ENCODE results near the gene HSPA4L.

HSPA4L gene

GRCh38 chr4:127771535-127772275 lies 10.4 kb upstream of the HSPA4L start:
- Histone ChIP-seq H3K4me1 (ENCODE audit: control insufficient read depth, insufficient read depth, low read length, unreplicated experiment) (no peaks in the 10 kb centered on the region), H3K27me3 (ENCODE audit: insufficient read depth, low read length) (no peaks in the 10 kb centered on the region), H2AFZ (ENCODE audit: low read length, unreplicated experiment) (no peak overlapping the region)

GRCh38 chr4:127772769-127773671 lies 9.1 kb upstream of the HSPA4L start:
- Histone ChIP-seq H3K4me1 (ENCODE audit: control insufficient read depth, insufficient read depth, low read length, unreplicated experiment) (no peaks in the 10 kb centered on the region), H3K27ac (ENCODE audit: low read depth, low read length) (no peak overlapping the region), H3K27me3 (ENCODE audit: insufficient read depth, low read length) (no peaks in the 10 kb centered on the region), H3K4me3 (ENCODE audit: low read depth, low read length) (no peak overlapping the region), H3K79me2 (ENCODE audit: control insufficient read depth, insufficient read depth, low read length, unreplicated experiment) (no peaks in the 10 kb centered on the region), H3K36me3 (ENCODE audit: insufficient read depth, low read length) (no peaks in the 10 kb centered on the region), H2AFZ (ENCODE audit: low read length, unreplicated experiment) (no peak overlapping the region)

More at GRCh38 chr4:127771535-127772275, 10.4 kb upstream of the HSPA4L start:
- H3K4me3 ChIP-seq (ENCODE audit: low read depth, low read length), result no peak overlapping the region
- H3K36me3 ChIP-seq (ENCODE audit: insufficient read depth, low read length), result no peaks in the 10 kb centered on the region
- no peak overlapping the region for H3K27ac ChIP-seq (ENCODE audit: low read depth, low read length)
- no peaks in the 10 kb centered on the region for H3K79me2 ChIP-seq (ENCODE audit: control insufficient read depth, insufficient read depth, low read length, unreplicated experiment)

- H3K36me3 ChIP-seq (ENCODE audit: insufficient read depth, low read length), result no peaks in the 10 kb centered on the region
- no peaks in the 10 kb centered on the region for H3K27me3 ChIP-seq (ENCODE audit: insufficient read depth, low read length)
- H3K4me1 ChIP-seq (ENCODE audit: control insufficient read depth, insufficient read depth, low read length, unreplicated experiment), result no peaks in the 10 kb centered on the region
- no peak overlapping the region for H3K4me3 ChIP-seq (ENCODE audit: low read depth, low read length)
- H3K79me2 ChIP-seq (ENCODE audit: control insufficient read depth, insufficient read depth, low read length, unreplicated experiment), result no peaks in the 10 kb centered on the region
- no peak overlapping the region for H3K27ac ChIP-seq (ENCODE audit: low read depth, low read length)
- H2AFZ ChIP-seq (ENCODE audit: low read length, unreplicated experiment), result no peak overlapping the region
These were observed 6.3 kb upstream of the HSPA4L start for GRCh38 chr4:127775843-127776242.

- Histone ChIP-seq H3K36me3 (ENCODE audit: insufficient read depth, low read length) (no peaks in the 10 kb centered on the region), H3K79me2 (ENCODE audit: control insufficient read depth, insufficient read depth, low read length, unreplicated experiment) (no peaks in the 10 kb centered on the region), H3K27ac (ENCODE audit: low read depth, low read length) (no peak overlapping the region), H3K27me3 (ENCODE audit: insufficient read depth, low read length) (no peaks in the 10 kb centered on the region), H3K4me1 (ENCODE audit: control insufficient read depth, insufficient read depth, low read length, unreplicated experiment) (no peaks in the 10 kb centered on the region), H3K4me3 (ENCODE audit: low read depth, low read length) (no peak overlapping the region), H2AFZ (ENCODE audit: low read length, unreplicated experiment) (no peak overlapping the region)
These were observed 5.5 kb upstream of the HSPA4L start for GRCh38 chr4:127776620-127777019.

DNA sequence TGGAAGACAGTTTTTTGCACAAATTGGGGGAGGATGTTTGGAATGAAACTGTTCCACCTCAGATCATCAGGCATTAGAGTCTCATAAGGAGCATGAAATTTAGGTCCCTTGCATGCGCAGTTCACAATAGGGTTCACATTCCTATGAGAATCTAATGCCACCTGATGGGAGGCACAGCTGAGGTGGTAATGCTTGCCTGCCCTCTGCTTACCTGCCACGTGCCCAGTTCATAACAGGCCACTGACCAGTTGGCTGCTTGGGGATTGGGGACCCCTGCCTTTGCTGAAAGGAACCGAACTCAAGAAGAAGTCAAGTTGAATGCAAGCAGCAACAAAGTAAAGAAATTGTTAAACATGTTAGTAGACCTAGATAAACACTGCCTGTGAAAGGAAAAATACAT lies 4.6 kb upstream of the HSPA4L start:
- no peak overlapping the region for H3K4me3 ChIP-seq (ENCODE audit: low read depth, low read length)
- H2AFZ ChIP-seq (ENCODE audit: low read length, unreplicated experiment), result no peak overlapping the region
- no peaks in the 10 kb centered on the region for H3K4me1 ChIP-seq (ENCODE audit: control insufficient read depth, insufficient read depth, low read length, unreplicated experiment)
- H3K27me3 ChIP-seq (ENCODE audit: insufficient read depth, low read length), result no peaks in the 10 kb centered on the region
- H3K79me2 ChIP-seq (ENCODE audit: control insufficient read depth, insufficient read depth, low read length, unreplicated experiment), result no peaks in the 10 kb centered on the region
- no peak overlapping the region for H3K27ac ChIP-seq (ENCODE audit: low read depth, low read length)
- no peaks in the 10 kb centered on the region for H3K36me3 ChIP-seq (ENCODE audit: insufficient read depth, low read length)

DNA sequence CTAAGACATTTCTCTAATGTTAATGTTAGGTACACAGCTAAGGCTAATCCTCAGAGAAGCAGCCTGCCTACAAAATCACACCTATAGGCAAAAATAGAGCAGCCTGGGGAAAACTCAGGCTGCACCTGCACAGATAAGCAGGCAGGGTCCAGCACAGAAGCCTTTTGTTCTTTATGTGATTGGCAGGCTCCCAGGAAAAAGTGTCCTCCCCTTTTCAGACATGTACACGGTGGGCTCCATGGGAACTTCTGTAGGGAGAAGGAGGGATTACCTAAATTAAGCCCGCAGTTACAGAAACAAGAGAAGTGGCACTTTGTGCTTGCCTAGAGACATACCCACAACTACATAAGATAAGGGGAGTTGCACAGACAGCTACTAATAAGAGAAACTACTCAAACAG lies 4.0 kb upstream of the HSPA4L start:
- no peaks in the 10 kb centered on the region for H3K36me3 ChIP-seq (ENCODE audit: insufficient read depth, low read length)
- H3K4me3 ChIP-seq (ENCODE audit: low read depth, low read length), result no peak overlapping the region
- no peak overlapping the region for H2AFZ ChIP-seq (ENCODE audit: low read length, unreplicated experiment)
- no peak overlapping the region for H3K27ac ChIP-seq (ENCODE audit: low read depth, low read length)
- H3K79me2 ChIP-seq (ENCODE audit: control insufficient read depth, insufficient read depth, low read length, unreplicated experiment), result no peaks in the 10 kb centered on the region
- no peaks in the 10 kb centered on the region for H3K4me1 ChIP-seq (ENCODE audit: control insufficient read depth, insufficient read depth, low read length, unreplicated experiment)
- H3K27me3 ChIP-seq (ENCODE audit: insufficient read depth, low read length), result no peaks in the 10 kb centered on the region

DNA sequence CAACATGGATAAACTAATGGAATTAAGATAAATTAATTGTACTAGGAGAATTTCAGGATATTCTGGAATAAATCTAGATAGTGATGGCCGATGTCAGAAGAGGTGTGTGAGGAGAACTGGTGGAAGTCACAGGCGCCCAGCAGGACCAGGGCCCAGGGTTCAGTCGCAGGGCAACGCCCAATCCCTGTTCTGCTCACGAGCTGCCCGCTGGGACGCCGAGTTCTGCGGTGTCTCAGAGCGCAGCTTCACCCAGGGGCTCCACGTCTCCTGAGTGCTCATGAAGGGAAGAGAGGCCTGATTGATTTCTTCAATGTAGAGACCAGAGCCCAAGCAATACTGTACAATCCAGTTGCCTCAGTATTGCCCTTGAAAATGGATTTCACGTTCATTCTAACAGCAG lies 1.5 kb upstream of the HSPA4L start:
- Histone ChIP-seq H3K27me3 (ENCODE audit: insufficient read depth, low read length) (no peaks in the 10 kb centered on the region), H3K79me2 (ENCODE audit: control insufficient read depth, insufficient read depth, low read length, unreplicated experiment) (no peaks in the 10 kb centered on the region), H2AFZ (ENCODE audit: low read length, unreplicated experiment) (no peak overlapping the region), H3K27ac (ENCODE audit: low read depth, low read length) (no peak overlapping the region), H3K36me3 (ENCODE audit: insufficient read depth, low read length) (no peaks in the 10 kb centered on the region), H3K4me3 (ENCODE audit: low read depth, low read length) (no peak overlapping the region), H3K4me1 (ENCODE audit: control insufficient read depth, insufficient read depth, low read length, unreplicated experiment) (peaks cover 8% of the 10 kb centered on the region)

- Histone ChIP-seq H3K4me3 (ENCODE audit: low read depth, low read length) (peak overlapping the region; percentile 96), H3K27me3 (ENCODE audit: insufficient read depth, low read length) (no peaks in the 10 kb centered on the region), H2AFZ (ENCODE audit: low read length, unreplicated experiment) (peak overlapping the region; percentile 91)
These were observed 660 bp upstream of the HSPA4L start for GRCh38 chr4:127781300-127782024.

GRCh38 chr4:127782025-127782274 lies 172 bp upstream of the HSPA4L start:
- peak overlapping the region; percentile 78 for H3K27ac ChIP-seq (ENCODE audit: low read depth, low read length)
- H2AFZ ChIP-seq (ENCODE audit: low read length, unreplicated experiment), result peak overlapping the region; percentile 91

More at GRCh38 chr4:127781300-127782024, 660 bp upstream of the HSPA4L start:
- Histone ChIP-seq H3K4me1 (ENCODE audit: control insufficient read depth, insufficient read depth, low read length, unreplicated experiment) (peaks cover 8% of the 10 kb centered on the region), H3K27ac (ENCODE audit: low read depth, low read length) (peak overlapping the region; percentile 78), H3K36me3 (ENCODE audit: insufficient read depth, low read length) (no peaks in the 10 kb centered on the region), H3K79me2 (ENCODE audit: control insufficient read depth, insufficient read depth, low read length, unreplicated experiment) (no peaks in the 10 kb centered on the region)

GRCh38 chr4:127783026-127783769 lies 1.1 kb downstream of the HSPA4L start:
- Histone ChIP-seq H3K36me3 (ENCODE audit: insufficient read depth, low read length) (no peaks in the 10 kb centered on the region), H3K4me1 (ENCODE audit: control insufficient read depth, insufficient read depth, low read length, unreplicated experiment) (peaks cover 8% of the 10 kb centered on the region), H3K4me3 (ENCODE audit: low read depth, low read length) (peak overlapping the region; percentile 96), H3K79me2 (ENCODE audit: control insufficient read depth, insufficient read depth, low read length, unreplicated experiment) (no peaks in the 10 kb centered on the region), H3K27ac (ENCODE audit: low read depth, low read length) (no peak overlapping the region), H2AFZ (ENCODE audit: low read length, unreplicated experiment) (peak overlapping the region; percentile 47), H3K27me3 (ENCODE audit: insufficient read depth, low read length) (no peaks in the 10 kb centered on the region)

More at GRCh38 chr4:127782025-127782274, 172 bp upstream of the HSPA4L start:
- H3K4me3 ChIP-seq (ENCODE audit: low read depth, low read length), result peak overlapping the region; percentile 96
- no peaks in the 10 kb centered on the region for H3K27me3 ChIP-seq (ENCODE audit: insufficient read depth, low read length)
- no peaks in the 10 kb centered on the region for H3K79me2 ChIP-seq (ENCODE audit: control insufficient read depth, insufficient read depth, low read length, unreplicated experiment)
- H3K36me3 ChIP-seq (ENCODE audit: insufficient read depth, low read length), result no peaks in the 10 kb centered on the region
- H3K4me1 ChIP-seq (ENCODE audit: control insufficient read depth, insufficient read depth, low read length, unreplicated experiment), result peaks cover 8% of the 10 kb centered on the region
